GM19099 (cell line): ENCODE results near the gene PRXL2B.

Source experiments
- POLR2A ChIP-seq: IDR thresholded peaks from 3 replicates; pipeline ENCODE4 v1.6.1; 2011; ENCODE audit warnings: low read depth; ENCODE audit not compliant: insufficient read length; ENCODE audit errors: extremely low read depth

The PRXL2B gene

GRCh38 chr1:2589431-2590232 lies 3.1 kb downstream of the PRXL2B start:
- TF ChIP-seq POLR2A, result no peak

DNA sequence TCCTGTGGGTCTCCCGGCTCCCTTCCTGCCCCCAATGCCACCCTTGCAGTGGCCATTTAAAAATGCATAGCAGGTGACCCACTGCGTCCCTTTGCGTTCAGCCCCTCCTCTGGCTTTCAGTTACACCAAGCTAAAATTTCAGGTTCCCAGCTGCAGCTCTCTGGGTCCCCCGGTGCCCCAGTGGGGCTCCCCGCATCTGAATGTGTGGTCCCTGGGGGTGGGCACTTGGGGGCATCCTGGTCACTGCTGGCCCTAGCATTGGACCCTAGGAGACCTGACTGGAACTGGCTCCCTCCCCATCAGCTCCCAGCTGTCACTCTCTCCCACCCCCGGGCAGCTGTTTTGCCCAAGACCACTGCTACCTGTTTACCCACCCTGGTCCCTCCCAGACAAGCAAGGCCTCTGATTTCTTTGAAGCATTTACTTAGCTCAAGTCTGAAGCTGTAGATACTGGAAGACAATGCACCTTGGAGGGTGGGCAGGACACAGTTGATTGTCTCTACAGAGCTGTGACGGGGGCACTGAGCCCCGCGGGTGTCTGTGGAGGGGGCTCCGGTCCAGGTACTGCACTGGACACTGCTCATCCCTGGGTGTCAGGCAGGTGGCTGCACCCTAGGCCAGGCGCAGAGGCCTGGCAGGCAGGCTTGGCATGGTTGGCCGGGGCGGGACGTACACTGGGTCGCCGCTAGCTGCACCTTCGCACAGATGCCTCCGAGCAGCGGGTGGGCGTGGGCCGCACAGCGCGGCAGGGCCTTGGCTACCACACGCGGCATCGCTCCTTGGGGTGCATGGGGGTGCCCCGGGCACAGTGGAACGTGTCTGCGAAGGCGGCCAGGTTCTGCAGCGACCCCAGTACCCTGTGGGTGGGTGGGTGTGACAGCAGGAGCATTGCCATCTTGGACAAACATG lies 3.9 kb downstream of the PRXL2B start:
- no peak for TF ChIP-seq POLR2A

DNA sequence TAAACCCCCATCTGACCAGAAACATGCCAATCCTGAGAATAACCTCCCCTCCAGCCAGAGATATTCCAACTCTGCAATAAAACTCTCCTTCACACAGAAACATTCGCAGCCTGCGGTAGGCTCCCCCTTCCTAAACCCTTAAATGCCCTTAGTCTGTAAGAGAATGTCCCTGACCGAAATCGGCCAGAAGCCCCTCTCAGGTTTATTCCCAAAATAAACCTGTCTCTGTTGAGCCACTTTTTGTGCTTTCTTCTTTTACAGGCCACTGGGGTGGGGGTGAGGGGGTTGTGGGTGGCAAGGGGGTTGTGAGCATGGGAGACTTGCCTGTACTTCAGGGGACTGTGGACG lies 4.6 kb downstream of the PRXL2B start:
- no peak for TF ChIP-seq POLR2A

GRCh38 chr1:2591581-2592261 lies 5.1 kb downstream of the PRXL2B start:
- TF ChIP-seq POLR2A, result no peak

DNA sequence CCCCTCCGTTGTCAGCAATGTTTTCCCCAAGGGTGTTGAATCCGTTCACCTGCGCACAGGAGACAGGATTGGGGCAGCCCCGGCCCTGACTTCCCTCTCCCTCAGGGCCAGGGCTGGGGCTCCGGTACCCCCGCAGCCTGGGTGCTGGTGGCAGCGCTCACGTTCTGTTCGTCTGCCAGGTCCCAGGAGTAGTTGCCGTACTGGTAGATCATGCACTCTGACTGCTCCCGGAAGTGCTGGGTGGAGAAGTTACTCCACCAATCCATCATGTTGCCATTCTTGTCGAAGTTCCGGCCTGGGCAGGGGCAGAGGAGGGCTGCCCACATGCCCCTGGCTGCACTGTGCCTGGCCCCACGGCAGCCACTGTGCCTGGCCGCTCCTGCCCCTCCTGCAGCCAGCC lies 6.1 kb downstream of the PRXL2B start:
- no peak for TF ChIP-seq POLR2A

- no peak for TF ChIP-seq POLR2A
These were observed 6.8 kb downstream of the PRXL2B start for GRCh38 chr1:2593251-2593878.

DNA sequence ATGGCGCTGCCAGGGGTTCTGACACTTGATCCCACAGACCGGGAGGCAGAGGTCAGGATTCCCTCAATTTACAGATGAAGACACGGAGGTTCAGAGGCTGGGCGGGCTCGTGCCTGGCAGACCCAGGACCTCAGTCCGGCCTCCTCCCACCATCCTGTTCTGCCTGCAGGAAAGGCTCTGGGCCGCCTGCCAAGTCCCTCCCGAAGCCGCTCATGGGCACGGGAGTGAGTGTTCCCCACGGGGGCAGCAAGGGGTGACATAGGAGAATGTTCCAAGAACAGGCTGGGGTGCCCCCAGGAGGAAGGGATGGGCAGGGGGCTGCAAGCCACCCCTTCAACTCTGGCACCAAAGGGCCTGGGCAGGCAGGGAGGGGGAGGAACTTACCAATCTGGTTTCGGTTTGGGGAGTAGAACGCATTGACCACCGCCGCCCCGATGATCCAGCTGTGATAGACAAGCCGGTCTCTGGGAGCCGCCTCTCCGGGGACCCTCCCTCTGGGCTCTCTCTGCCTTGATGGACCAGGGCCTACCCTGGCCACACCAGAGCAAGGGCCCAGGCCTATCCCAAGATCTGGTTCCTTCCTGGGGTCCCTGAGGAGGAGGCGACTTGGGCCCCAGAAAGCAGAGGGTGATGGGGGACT lies 7.5 kb downstream of the PRXL2B start:
- no peak for TF ChIP-seq POLR2A

DNA sequence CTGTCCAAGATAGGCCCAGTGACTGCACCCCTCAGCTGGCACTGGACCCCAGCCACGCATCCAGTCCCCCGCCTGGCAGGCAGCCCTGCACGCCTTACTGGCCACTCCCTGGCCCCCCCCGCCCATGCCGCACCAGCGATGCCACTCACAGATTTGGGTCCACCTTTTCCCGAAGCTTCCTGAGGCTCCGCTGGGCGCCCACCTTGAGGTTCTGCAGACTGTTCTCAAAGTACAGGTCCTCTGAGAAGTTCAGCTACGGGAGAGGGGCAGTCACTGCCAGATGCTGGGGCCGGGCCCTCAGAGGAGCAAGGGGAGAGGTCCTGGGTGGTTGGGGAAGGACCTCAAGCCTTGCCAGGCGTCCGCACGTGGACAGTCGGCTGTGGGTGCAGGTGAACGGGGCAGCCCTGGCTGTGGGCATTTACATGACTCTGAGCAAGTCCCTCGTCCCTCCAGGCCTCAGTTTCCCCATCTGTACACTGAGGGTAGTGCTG lies 8.1 kb downstream of the PRXL2B start:
- no peak for TF ChIP-seq POLR2A

DNA sequence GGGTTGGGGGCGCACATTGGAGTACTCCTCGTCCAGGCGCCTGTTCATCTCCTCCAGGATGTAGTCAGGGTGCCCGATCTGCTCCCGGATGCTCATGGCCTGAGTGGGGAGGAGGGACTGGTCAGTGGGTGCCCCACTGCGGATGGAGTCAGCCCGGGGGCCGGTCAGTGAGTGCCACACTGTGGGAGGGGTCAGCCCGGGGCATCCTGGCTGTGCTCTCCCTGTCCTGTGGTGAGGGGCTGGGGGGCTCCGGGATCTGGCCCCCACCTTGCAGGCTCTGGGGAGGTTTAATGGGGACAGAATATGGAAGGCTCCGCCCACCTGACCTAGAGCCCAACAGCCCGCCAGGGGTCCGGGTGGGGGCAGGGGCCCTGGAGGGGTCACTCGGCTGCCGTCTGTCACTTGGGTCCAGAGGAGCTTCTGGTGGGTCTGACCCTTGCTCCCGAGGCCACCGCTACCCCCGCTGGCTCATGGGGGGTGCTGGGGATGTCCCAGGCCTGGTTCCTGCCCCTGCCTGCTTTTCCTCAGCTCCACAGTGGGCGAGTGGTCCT lies 8.8 kb downstream of the PRXL2B start:
- TF ChIP-seq POLR2A, result no peak

DNA sequence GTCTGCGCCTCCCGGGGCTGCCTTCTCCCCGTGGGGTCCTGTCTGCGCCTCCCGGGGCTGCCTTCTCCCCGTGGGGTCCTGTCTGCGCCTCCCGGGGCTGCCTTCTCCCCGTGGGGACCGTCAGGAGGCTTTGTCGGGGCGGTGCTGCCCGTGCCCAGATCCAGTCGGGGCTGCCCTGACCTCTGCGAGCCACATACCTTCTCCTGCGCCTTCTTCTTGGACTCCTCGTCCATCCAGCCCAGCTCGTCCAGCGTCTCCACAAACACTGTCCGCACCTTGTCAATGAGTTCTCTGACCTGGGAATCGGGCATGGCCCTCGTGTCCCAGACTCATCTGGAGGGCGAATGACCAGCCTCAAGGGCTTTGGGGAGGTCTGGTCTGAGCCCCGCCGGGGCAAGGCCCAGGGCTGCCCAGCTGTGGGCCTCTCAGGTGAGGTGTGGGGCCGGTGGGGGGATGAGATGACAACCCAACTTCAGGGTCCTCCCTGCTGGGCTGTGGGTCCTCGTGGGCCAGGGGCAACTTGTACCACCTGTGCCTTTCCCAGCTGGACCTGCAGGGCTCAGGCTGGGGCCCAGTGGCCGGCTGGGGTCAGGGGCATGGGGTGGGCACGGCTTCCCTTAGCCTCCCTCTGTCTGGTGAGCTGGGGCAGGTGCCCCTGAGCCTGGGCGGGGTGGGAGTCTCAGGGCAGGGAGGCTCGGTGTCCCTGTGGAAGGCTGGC lies 9.4 kb downstream of the PRXL2B start:
- TF ChIP-seq POLR2A, result no peak

- TF ChIP-seq POLR2A, result no peak
These were observed 10.2 kb downstream of the PRXL2B start for GRCh38 chr1:2596530-2597333.

- no peak for TF ChIP-seq POLR2A
These were observed 11.1 kb downstream of the PRXL2B start for GRCh38 chr1:2597441-2598328.
